ENCODE results near the gene LPCAT1. TPM values are rescaled to one million over a fixed set of nuclear protein-coding genes. Genes with fewer than 3 reads are reported as not detected.
A peak's percentile ranks its signal among the peaks of the same experiment; 100 is the strongest.

LPCAT1 gene
- total RNA-seq, 4 donors from 2014 or later: 10.4 to 13.2 (median 12.3) TPM

DNA sequence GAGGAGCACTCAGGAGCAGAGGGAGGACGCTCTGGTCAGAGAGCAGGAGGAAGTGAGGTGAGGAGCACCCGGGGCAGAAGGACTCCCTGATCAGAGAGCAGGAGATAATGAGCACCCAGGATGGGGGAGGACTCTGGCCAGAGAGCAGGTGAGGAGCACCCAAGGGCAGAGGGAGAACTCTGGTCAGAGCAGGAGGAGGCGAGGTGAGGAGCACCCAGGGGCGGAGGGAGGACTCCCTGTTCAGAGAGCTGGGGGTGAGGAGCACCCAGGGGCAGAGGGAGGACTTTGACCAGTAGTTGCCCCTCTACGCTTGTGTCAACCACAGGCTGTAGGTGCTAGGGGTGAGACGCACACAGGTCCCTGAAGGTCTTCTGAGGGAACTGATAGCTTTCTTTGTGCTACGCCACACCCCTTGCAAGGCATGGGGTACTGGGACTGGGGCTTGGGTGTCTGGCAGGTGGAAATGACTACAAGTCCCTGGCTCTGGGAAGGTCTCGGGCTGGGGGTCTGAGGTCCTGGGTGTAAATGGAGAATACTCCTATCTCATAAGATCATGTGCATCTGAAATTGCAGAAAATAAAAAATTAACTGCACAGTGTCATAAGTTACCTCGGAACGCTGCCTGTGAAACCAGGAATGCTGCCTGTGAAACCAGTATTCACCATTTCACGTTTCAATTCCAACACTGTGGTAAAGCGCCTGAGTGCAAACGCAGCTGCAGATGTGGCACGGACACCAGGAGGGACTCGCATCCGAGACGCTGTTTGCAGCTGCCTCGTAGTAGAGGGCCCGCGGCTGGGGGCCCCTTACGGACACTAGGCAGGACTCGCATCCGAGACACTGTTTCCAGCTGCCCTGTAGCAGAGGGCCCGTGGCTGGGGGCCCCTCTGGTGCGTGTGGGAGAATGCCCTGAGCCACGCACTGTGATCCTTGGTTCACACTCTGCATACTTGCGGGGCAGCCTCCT is 51.5 kb downstream of the LPCAT1 start:
- DNase-seq (ENCODE audit: low spot score in 2 of 2): peak in 1 of 2 donors; percentile 59
- WGBS, 2 donors: 93% methylated on average over 27 of the region's 27 CpGs
- intact Hi-C loops (cut with DNase I; ENCODE audit: low total_unique reads): no loop called here
- no peak overlapping the region for H3K4me3 ChIP-seq (ENCODE audit: low read depth, poor library complexity, severe bottlenecking)
- TF ChIP-seq, protein P1, sequence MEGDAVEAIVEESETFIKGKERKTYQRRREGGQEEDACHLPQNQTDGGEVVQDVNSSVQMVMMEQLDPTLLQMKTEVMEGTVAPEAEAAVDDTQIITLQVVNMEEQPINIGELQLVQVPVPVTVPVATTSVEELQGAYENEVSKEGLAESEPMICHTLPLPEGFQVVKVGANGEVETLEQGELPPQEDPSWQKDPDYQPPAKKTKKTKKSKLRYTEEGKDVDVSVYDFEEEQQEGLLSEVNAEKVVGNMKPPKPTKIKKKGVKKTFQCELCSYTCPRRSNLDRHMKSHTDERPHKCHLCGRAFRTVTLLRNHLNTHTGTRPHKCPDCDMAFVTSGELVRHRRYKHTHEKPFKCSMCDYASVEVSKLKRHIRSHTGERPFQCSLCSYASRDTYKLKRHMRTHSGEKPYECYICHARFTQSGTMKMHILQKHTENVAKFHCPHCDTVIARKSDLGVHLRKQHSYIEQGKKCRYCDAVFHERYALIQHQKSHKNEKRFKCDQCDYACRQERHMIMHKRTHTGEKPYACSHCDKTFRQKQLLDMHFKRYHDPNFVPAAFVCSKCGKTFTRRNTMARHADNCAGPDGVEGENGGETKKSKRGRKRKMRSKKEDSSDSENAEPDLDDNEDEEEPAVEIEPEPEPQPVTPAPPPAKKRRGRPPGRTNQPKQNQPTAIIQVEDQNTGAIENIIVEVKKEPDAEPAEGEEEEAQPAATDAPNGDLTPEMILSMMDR (IDR thresholded peaks at IDR 0.05): no peak
- no peak for TF ChIP-seq POLR2A (IDR thresholded peaks at IDR 0.05)

DNA sequence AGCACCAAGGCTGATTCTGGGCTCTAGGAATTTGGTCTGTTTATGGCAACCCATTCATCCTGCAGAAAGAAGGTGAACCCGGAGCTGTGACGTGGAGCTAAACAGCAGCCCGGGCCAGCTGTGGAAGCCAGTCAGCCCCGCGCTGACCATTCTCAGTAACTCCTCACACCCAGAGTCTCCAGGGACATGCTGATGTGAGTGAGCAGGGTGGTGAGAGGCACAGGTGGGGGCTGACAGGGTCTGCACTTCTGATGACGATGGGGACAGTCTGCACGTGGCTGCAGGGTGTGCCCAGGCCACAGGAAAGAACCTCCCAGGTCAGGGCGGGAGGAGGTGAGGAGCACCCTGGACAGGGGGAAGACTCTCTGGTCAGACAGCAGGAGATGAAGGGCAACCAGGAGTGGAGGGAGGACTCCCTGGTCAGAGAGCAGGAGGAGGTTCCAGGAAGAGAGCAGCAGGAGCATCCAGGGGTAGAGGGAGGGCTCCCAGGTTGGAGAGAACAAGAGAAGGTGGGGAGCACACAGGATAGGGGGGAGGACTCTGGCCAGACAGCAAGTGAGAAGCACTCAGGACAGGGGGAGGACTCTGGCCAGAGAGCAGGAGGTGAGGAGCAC is 52.4 kb downstream of the LPCAT1 start:
- 91 to 95% methylated on average over 8 of the region's 8 CpGs for WGBS, 2 donors
- peak in 1 of 2 donors; percentile 46 for DNase-seq (ENCODE audit: low spot score in 2 of 2)
- H3K4me3 ChIP-seq (ENCODE audit: low read depth, poor library complexity, severe bottlenecking): no peak overlapping the region
- intact Hi-C loops (cut with DNase I; ENCODE audit: low total_unique reads): no loop called here
- no peak for TF ChIP-seq POLR2A (IDR thresholded peaks at IDR 0.05)
- TF ChIP-seq, protein P1 (IDR thresholded peaks at IDR 0.05): no peak

DNA sequence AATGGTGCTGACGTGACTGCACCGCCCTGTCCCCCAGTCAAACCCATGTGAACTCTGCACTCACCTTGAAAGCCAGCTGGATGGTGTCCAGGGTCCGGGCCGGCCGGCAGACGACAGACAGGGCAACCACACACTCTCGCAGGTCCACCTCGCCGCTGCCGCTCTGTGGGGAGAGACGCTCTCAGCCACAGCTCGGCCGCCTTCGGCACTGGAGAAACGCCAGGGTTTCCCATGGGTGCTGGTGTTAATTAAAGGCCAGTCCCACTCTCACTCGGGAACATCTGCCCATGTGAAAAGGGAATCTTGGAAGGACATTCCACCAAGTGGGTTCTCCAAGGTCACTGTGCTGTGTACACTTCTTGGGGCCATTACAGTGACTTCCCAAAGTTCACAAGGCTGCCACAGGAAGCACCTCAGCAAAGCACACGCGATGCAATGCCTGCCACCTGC is 53.0 kb downstream of the LPCAT1 start:
- peak in 1 of 2 donors; percentile 85 for DNase-seq (ENCODE audit: low spot score in 2 of 2)
- TF ChIP-seq, protein P1 (IDR thresholded peaks at IDR 0.05): no peak
- no peak for TF ChIP-seq POLR2A (IDR thresholded peaks at IDR 0.05)
- WGBS, 2 donors: 74 to 84% methylated on average over 17 to 18 of the region's 18 CpGs
- intact Hi-C loops (cut with DNase I; ENCODE audit: low total_unique reads): no loop called here
- no peak overlapping the region for H3K4me3 ChIP-seq (ENCODE audit: low read depth, poor library complexity, severe bottlenecking)

DNA sequence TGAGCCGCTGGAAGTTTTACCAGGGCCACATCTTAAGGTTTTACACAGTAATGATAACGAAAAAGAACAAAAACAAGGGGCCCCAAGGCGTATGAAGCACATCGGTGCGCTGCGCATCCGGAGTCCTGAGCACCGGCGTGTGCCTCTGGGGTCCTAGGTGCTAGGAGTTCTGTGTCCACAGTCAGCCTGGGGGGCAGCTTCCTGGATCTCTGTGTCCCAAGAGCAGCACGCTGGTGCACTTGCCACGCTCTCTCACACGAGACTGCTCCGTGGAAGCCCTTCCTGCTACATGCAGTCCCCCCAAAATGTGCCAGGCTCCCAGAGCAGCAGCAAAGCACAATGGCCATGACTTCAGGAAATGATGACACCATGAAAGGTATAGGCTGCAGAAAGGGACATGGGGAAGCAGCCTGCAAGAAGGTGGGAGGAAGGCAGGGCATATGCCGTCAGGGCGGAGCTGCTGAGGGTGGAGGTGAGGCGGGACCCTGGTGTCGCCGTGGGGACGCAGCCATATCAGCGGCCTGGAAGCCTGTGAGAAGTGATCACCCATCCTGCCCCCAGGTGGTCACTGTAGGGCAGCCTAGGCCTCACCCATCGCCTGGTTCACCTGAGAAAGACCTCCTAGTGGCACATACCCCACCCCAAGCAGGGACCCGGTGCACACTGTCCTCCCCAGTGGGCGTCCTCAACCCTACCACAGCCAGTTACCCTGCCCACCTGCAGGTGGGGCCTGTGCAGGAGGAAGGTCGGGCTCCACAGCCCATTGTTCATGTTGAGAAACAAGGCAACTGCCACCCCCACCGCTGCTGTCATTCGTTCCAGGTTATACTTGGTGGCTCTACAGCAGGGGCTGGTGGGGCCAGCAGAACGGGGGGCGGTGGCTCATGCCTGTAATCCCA is 54.9 kb downstream of the LPCAT1 start:
- 91 to 92% methylated on average over 21 to 28 of the region's 28 CpGs for WGBS, 2 donors
- H3K4me3 ChIP-seq (ENCODE audit: low read depth, poor library complexity, severe bottlenecking): no peak overlapping the region
- DNase-seq (ENCODE audit: low spot score in 2 of 2): peak in 1 of 2 donors; percentile 78
- intact Hi-C loops (cut with DNase I; ENCODE audit: low total_unique reads): no loop called here
- TF ChIP-seq, protein P1 (IDR thresholded peaks at IDR 0.05): no peak
- TF ChIP-seq POLR2A (IDR thresholded peaks at IDR 0.05): no peak

DNA sequence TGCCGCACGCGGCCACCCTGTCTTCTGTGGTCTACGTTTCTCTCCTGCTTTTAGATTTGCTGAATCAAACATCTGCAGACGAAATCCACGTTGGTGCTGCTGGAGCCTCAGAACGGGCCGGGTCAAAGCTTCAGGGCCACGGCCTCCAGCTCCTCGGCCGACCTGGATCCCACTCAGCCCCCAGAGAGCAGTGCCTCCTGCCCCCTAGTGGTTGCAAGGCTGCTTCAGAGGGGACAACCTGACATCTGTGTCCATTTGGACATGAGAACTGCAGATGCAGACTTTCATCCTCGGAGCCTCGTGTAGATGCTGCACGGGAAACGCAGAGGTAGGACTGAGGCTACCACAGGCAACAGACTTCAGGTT is 55.5 kb downstream of the LPCAT1 start:
- 82 to 86% methylated on average over 15 of the region's 15 CpGs for WGBS, 2 donors
- intact Hi-C loops (cut with DNase I; ENCODE audit: low total_unique reads): no loop called here
- DNase-seq (ENCODE audit: low spot score in 2 of 2): peak in 1 of 2 donors; percentile 58
- no peak overlapping the region for H3K4me3 ChIP-seq (ENCODE audit: low read depth, poor library complexity, severe bottlenecking)
- TF ChIP-seq POLR2A (IDR thresholded peaks at IDR 0.05): no peak
- TF ChIP-seq, protein P1 (IDR thresholded peaks at IDR 0.05): no peak

All from lower leg skin (tissue), 4 donors.